ENCODE results near the gene APOL4. TPM values are rescaled to one million over a fixed set of nuclear protein-coding genes. Genes with fewer than 3 reads are reported as not detected.
A peak's percentile ranks its signal among the peaks of the same experiment; 100 is the strongest.
"Not testable (repeated sequence)": the region's sequence is repeated elsewhere in the genome, so short reads cannot be mapped to it uniquely, and the experiment has no call there.

Gene APOL4
- total RNA-seq, 1 experiment from 2014 or later, result 0.31 TPM

DNA sequence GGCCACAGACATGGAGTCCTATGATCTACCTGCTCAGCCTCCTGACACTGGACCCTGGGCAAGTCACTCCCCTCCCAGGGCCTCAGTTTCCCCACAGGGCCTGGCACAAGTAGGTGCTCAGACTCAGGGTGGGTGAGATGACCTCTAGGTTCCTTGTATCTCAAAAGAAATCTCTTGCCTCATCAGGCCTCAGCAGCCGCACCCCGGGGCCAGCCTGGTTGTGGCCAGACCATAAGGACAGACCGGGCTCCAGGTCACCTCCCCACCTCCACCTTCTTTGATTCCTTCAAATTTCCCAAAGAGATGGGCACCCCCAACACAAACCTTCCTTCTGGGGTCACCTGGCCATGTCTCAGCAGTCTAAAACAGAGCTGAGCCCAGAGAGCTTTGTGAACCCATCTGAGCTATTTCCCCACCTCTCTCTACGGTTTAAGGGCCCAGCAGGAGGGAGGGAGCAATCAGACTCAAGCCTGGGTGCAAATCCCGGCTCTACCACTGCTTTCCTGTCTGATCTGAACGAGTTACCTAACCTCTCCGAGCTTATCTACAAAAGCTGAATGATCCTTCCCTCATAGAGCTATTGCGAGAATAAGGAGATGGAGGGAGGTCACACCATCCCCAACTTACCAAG is 2.5 kb upstream of the APOL4 start:
- Mint-ChIP-seq H3K9me3 (peaks cover 10% of the 10 kb centered on the region), H3K27me3 (ENCODE audit: low read depth) (peaks cover 7% of the 10 kb centered on the region), H3K4me1 (peaks cover 23% of the 10 kb centered on the region), H3K4me3 (no peak overlapping the region), H3K27ac (no peak overlapping the region), H3K36me3 (peaks cover 5% of the 10 kb centered on the region)
- peak; percentile 55 for ATAC-seq
- CTCF ChIA-PET, result interaction anchor here (0.9 to 1.9 kb wide), 10 partner anchors 9 to 283 kb away, joined by 3 to 8 read pairs (median 4); partner anchors contain the start of gene APOL2
- POLR2A ChIA-PET, result interaction anchor here (0.5 kb wide), 1 partner anchor 59 kb away, joined by 4 read pairs; no protein-coding TSS in a partner anchor
- no peak for DNase-seq (ENCODE audit: low spot score)
- TF ChIP-seq CREB1 (CRISPR knock-in tag; IDR thresholded peaks at IDR 0.05) (no peak), HMGA2 (CRISPR knock-in tag; IDR thresholded peaks at IDR 0.05) (no peak), JUN (CRISPR knock-in tag; IDR thresholded peaks at IDR 0.05) (no peak), NR2C2 (CRISPR knock-in tag; IDR thresholded peaks at IDR 0.05) (no peak), MYBL2 (CRISPR knock-in tag; IDR thresholded peaks at IDR 0.05) (no peak), MLX (CRISPR knock-in tag; IDR thresholded peaks at IDR 0.05) (no peak), FOXK1 (CRISPR knock-in tag; IDR thresholded peaks at IDR 0.05) (no peak)

DNA sequence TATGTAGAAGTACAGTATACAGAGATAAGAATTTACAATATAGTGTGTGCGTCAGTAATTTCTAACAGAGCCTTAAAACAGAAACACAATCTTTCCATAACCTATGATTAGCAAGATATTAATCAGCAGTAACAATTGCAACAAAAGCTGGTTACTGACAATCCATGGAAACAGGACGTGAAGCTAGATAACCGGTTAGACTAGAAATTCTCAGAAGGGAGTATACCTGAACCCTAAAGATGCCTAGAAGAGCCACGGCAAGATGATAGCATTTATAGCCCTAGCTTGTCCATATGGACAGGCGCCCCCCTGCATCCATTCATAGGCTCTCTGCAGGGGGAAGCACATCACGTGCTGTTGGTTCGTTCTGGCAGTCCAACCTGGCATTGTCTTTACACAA is 1.8 kb upstream of the APOL4 start:
- H3K27ac Mint-ChIP-seq; H3K36me3 Mint-ChIP-seq; H3K27me3 Mint-ChIP-seq (ENCODE audit: low read depth); DNase-seq (ENCODE audit: low spot score); H3K9me3 Mint-ChIP-seq; ATAC-seq; H3K4me3 Mint-ChIP-seq; POLR2A ChIA-PET: not testable (repeated sequence)
- CTCF ChIA-PET, result interaction anchor here (1.0 to 1.6 kb wide), 2 partner anchors 9 to 36 kb away, joined by 3 to 6 read pairs; partner anchors contain the start of gene APOL2
- H3K4me1 Mint-ChIP-seq, result peaks cover 23% of the 10 kb centered on the region

- H3K36me3 Mint-ChIP-seq; POLR2A ChIA-PET; DNase-seq (ENCODE audit: low spot score); H3K27me3 Mint-ChIP-seq (ENCODE audit: low read depth); H3K27ac Mint-ChIP-seq; ATAC-seq; H3K9me3 Mint-ChIP-seq; H3K4me3 Mint-ChIP-seq: not testable (repeated sequence)
- CTCF ChIA-PET, result interaction anchor here (1.0 to 1.2 kb wide), 2 partner anchors 36 to 283 kb away, joined by 3 read pairs; partner anchors contain the start of gene APOL2
- H3K4me1 Mint-ChIP-seq, result peaks cover 29% of the 10 kb centered on the region
Measured at GRCh38 chr22:36202906-36203305, 1.3 kb upstream of the APOL4 start.

GRCh38 chr22:36201025-36201424 is 584 bp downstream of the APOL4 start:
- ATAC-seq; DNase-seq (ENCODE audit: low spot score); POLR2A ChIA-PET; H3K36me3 Mint-ChIP-seq; H3K4me3 Mint-ChIP-seq; H3K9me3 Mint-ChIP-seq; CTCF ChIA-PET; H3K27ac Mint-ChIP-seq; H3K27me3 Mint-ChIP-seq (ENCODE audit: low read depth): not testable (repeated sequence)
- H3K4me1 Mint-ChIP-seq, result peaks cover 47% of the 10 kb centered on the region

DNA sequence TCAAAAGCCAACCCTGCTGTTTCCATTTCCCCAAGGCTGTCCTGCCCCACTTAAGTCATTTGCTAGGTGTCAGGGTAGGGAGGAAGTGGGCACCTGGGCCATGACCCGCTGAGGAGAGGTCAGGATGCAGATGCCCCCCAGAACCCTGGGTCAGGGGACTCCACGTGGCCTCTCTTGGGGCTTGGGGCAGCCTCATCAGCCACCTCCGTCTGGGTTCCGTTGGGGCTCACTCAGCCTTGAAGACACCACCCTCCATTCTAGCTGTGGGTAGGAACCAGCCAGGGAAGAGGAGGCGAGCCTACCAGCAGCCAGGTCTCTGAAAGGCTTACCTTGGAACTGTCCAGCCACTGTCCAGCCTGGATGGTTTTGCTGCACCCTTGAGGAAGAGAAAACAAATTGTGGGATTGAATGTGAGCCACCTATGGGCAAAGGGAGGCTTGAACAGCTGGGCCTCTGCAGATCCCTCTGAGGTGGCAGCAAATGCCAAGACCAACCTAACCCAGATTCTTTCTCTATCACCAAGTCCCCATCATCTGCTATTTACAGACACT is 2.5 kb downstream of the APOL4 start:
- H3K36me3 Mint-ChIP-seq, result no peaks in the 10 kb centered on the region
- H3K27me3 Mint-ChIP-seq (ENCODE audit: low read depth), result peaks cover 3% of the 10 kb centered on the region
- no peak overlapping the region for H3K4me3 Mint-ChIP-seq
- ChIA-PET POLR2A (no interaction called here), CTCF (interaction anchor here (0.6 to 3.0 kb wide), 3 partner anchors 40 to 287 kb away, joined by 3 to 16 read pairs (median 4); partner anchors contain the start of gene APOL2)
- DNase-seq (ENCODE audit: low spot score) (no peak), ATAC-seq (no peak)
- H3K4me1 Mint-ChIP-seq, result peaks cover 50% of the 10 kb centered on the region
- H3K27ac Mint-ChIP-seq, result no peak overlapping the region
- TF ChIP-seq CDX4 (CRISPR knock-in tag; IDR thresholded peaks at IDR 0.05; ENCODE audit: borderline replicate concordance) (no peak), CBFB (CRISPR knock-in tag; IDR thresholded peaks at IDR 0.05; ENCODE audit: low read depth) (no peak), FOXK1 (CRISPR knock-in tag; IDR thresholded peaks at IDR 0.05) (no peak)
- no peaks in the 10 kb centered on the region for H3K9me3 Mint-ChIP-seq

- peaks cover 3% of the 10 kb centered on the region for H3K27me3 Mint-ChIP-seq (ENCODE audit: low read depth)
- POLR2A ChIA-PET, result no interaction called here
- H3K36me3 Mint-ChIP-seq, result no peaks in the 10 kb centered on the region
- no peaks in the 10 kb centered on the region for H3K9me3 Mint-ChIP-seq
- H3K4me3 Mint-ChIP-seq, result no peak overlapping the region
- CTCF ChIA-PET, result interaction anchor here (0.6 to 3.0 kb wide), 5 partner anchors 40 to 288 kb away, joined by 3 to 16 read pairs (median 3); partner anchors contain the start of gene APOL2
- H3K27ac Mint-ChIP-seq, result 0 out of 2 replicates have a peak overlapping the region, but pooled peaks have one; percentile 22
- no peak for ATAC-seq
- DNase-seq (ENCODE audit: low spot score), result no peak
- TF ChIP-seq ZNF317 (CRISPR knock-in tag; IDR thresholded peaks at IDR 0.05; ENCODE audit: borderline replicate concordance, low read depth) (no peak), ESRRA (CRISPR knock-in tag; IDR thresholded peaks at IDR 0.05; ENCODE audit: borderline replicate concordance) (no peak), EMX1 (CRISPR knock-in tag; IDR thresholded peaks at IDR 0.05) (no peak), GABPB1 (CRISPR knock-in tag; IDR thresholded peaks at IDR 0.05) (no peak), MYBL2 (CRISPR knock-in tag; IDR thresholded peaks at IDR 0.05) (no peak), FOXK1 (CRISPR knock-in tag; IDR thresholded peaks at IDR 0.05) (no peak), MLX (CRISPR knock-in tag; IDR thresholded peaks at IDR 0.05) (no peak)
- TF ChIP-seq, protein P1, sequence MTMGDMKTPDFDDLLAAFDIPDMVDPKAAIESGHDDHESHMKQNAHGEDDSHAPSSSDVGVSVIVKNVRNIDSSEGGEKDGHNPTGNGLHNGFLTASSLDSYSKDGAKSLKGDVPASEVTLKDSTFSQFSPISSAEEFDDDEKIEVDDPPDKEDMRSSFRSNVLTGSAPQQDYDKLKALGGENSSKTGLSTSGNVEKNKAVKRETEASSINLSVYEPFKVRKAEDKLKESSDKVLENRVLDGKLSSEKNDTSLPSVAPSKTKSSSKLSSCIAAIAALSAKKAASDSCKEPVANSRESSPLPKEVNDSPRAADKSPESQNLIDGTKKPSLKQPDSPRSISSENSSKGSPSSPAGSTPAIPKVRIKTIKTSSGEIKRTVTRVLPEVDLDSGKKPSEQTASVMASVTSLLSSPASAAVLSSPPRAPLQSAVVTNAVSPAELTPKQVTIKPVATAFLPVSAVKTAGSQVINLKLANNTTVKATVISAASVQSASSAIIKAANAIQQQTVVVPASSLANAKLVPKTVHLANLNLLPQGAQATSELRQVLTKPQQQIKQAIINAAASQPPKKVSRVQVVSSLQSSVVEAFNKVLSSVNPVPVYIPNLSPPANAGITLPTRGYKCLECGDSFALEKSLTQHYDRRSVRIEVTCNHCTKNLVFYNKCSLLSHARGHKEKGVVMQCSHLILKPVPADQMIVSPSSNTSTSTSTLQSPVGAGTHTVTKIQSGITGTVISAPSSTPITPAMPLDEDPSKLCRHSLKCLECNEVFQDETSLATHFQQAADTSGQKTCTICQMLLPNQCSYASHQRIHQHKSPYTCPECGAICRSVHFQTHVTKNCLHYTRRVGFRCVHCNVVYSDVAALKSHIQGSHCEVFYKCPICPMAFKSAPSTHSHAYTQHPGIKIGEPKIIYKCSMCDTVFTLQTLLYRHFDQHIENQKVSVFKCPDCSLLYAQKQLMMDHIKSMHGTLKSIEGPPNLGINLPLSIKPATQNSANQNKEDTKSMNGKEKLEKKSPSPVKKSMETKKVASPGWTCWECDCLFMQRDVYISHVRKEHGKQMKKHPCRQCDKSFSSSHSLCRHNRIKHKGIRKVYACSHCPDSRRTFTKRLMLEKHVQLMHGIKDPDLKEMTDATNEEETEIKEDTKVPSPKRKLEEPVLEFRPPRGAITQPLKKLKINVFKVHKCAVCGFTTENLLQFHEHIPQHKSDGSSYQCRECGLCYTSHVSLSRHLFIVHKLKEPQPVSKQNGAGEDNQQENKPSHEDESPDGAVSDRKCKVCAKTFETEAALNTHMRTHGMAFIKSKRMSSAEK (CRISPR knock-in tag; IDR thresholded peaks at IDR 0.05; ENCODE audit: borderline replicate concordance), result no peak
- H3K4me1 Mint-ChIP-seq, result peaks cover 45% of the 10 kb centered on the region
Measured at GRCh38 chr22:36198536-36198935, 3.1 kb downstream of the APOL4 start.

All from WTC11 (cell line).